ENCODE results near the gene PRORP. TPM values are rescaled to one million over a fixed set of nuclear protein-coding genes. Genes with fewer than 3 reads are reported as not detected.

PRORP gene
- total and polyA plus RNA-seq, 2 donors (not counting 3 experiments of a cell fraction or from before 2014, with no cell fraction given), result 28.8 to 36.9 TPM

DNA sequence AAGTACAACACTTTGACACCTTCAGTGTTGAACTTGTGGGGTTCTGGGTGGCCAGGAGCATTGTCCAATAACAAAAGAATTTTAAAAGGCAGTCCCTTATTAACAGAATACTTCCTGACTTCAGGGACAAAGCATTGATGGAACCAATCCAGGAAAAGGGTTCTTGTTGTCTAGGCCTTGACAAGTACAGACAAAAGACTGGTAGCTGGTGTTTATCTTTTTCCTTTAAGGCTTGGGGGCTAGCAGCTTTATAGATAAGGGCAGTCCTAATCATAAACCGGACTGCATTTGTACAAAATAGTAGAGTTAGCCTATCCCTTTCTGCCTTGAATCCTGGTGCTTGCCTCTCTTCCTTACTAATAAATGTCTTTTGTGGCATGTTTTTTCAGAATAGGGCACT lies 48.9 kb upstream of the PRORP start:
- Histone ChIP-seq H3K4me1 (ENCODE audit: control insufficient read depth, extremely low read depth, insufficient read depth, low read length) (peaks cover 2% of the 10 kb centered on the region), H3K9me1 (replicated peaks; ENCODE audit: control insufficient read depth, extremely low read depth, insufficient read depth, low read length) (no peaks in the 10 kb centered on the region), H3K27me3 (ENCODE audit: control insufficient read depth in 2 of 2, insufficient read depth in 2 of 2, low read length in 2 of 2) (no peaks in the 10 kb centered on the region), H3K4me2 (ENCODE audit: insufficient read depth, low read length) (no peak overlapping the region), H3K36me3 (ENCODE audit: control insufficient read depth in 2 of 2, extremely low read depth in 1 of 2, insufficient read depth in 2 of 2, low read length in 2 of 2) (no peaks in the 10 kb centered on the region), H3K9ac (replicated peaks; ENCODE audit: extremely low read depth, insufficient read depth, low read length) (no peak overlapping the region), H3K27ac (ENCODE audit: insufficient read depth, low read depth, low read length) (no peak overlapping the region), H3K9me3 (replicated peaks; ENCODE audit: control insufficient read depth, insufficient read depth, low read length) (no peaks in the 10 kb centered on the region), H4K20me1 (replicated peaks; ENCODE audit: control insufficient read depth, extremely low read depth, insufficient read depth, low read length) (no peaks in the 10 kb centered on the region), H2AFZ (ENCODE audit: low read depth, low read length) (no peak overlapping the region), H3K4me3 (replicated peaks in 1 of 3; ENCODE audit: insufficient read depth in 1 of 3, low read depth in 1 of 3, low read length in 3 of 3) (no peak overlapping the region), H3K79me2 (ENCODE audit: control insufficient read depth, insufficient read depth, low read length) (no peaks in the 10 kb centered on the region)
- BruUV-seq (replicated peaks), result no TSS peak
- POLR2A ChIA-PET, result no interaction called here
- TF ChIP-seq JUN (IDR thresholded peaks at IDR 0.05; ENCODE audit: borderline replicate concordance, insufficient read depth, insufficient read length, low read depth) (no peak), FOS (IDR thresholded peaks at IDR 0.05; ENCODE audit: borderline replicate concordance, insufficient read depth, low read length) (no peak), EZH2 (IDR thresholded peaks at IDR 0.05; ENCODE audit: borderline replicate concordance, low read depth, low read length, severe bottlenecking) (no peak), POLR2A (IDR thresholded peaks at IDR 0.05; ENCODE audit: low read depth, low read length) (no peak), MYC (IDR thresholded peaks at IDR 0.05; ENCODE audit: low read depth, low read length) (no peak), CTCF (IDR thresholded peaks at IDR 0.05; ENCODE audit: extremely low read depth in 1 of 2, insufficient read depth in 1 of 2, low read depth in 1 of 2, low read length in 2 of 2) (no peak), GATA2 (IDR thresholded peaks at IDR 0.05; ENCODE audit: insufficient read depth, insufficient read length, low read depth, low read length) (no peak)
- TF ChIP-seq, protein P1, sequence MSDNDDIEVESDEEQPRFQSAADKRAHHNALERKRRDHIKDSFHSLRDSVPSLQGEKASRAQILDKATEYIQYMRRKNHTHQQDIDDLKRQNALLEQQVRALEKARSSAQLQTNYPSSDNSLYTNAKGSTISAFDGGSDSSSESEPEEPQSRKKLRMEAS (IDR thresholded peaks at IDR 0.05; ENCODE audit: insufficient read depth, insufficient read length), result no peak
- CTCF ChIA-PET, result no interaction called here
- peak; percentile 26 for DNase-seq (ENCODE audit: low read depth, low spot score)
- intact Hi-C loops (cut with micrococcal nuclease) (no loop called here), dilution Hi-C loops (cut with MboI; ENCODE audit: extremely low pct_ligation_motif_present, low sequenced_read_pairs) (no loop called here)
- FAIRE-seq, result no peak
